Measurements from ENCODE around the gene FAHD2A.
"Not testable (repeated sequence)": the region's sequence is repeated elsewhere in the genome, so short reads cannot be mapped to it uniquely, and the experiment has no call there.

Gene FAHD2A

GRCh38 chr2:95435872-95436209 is 33.3 kb downstream of the FAHD2A start:
- DNase-seq (ENCODE audit: low read depth): not testable (repeated sequence)

- DNase-seq (ENCODE audit: low read depth): not testable (repeated sequence)
Measured at GRCh38 chr2:95442474-95443099, 40.1 kb downstream of the FAHD2A start.

- not testable (repeated sequence) for DNase-seq (ENCODE audit: low read depth)
Measured at GRCh38 chr2:95445317-95445716, 42.8 kb downstream of the FAHD2A start.

GRCh38 chr2:95463292-95463691 is 60.8 kb downstream of the FAHD2A start:
- not testable (repeated sequence) for DNase-seq (ENCODE audit: low read depth)

All from ELR (cell line).